Heart left ventricle (tissue), 13 donors: Measurements from ENCODE around the gene SERPINC1.
"Not testable (repeated sequence)": the region's sequence is repeated elsewhere in the genome, so short reads cannot be mapped to it uniquely, and the experiment has no call there.

Source experiments
- CTCF ChIP-seq, 12 donors: fragments of 200-600 bp; sonication (generic) in 4 of 12; IDR thresholded peaks; one replicate each; pipeline versions ENCODE4 v1.5.0 to v1.8.0; 2018 to 2022; ENCODE audit warnings: antibody characterized with exemption in 12 of 12, mild to moderate bottlenecking in 5 of 12
- POLR2A ChIP-seq, 2 donors: fragments of 450-650 bp; IDR thresholded peaks; one replicate each; pipeline ENCODE4 v1.6.1; 2017; ENCODE audit warnings: antibody characterized with exemption in 2 of 2, mild to moderate bottlenecking in 2 of 2, moderate library complexity in 2 of 2
- donor health status: ischemic (EF 13 %, LVEDD 7.1; RV severe dilation, severe dysfunction).
- donor health status: DM: no; HTN: yes; CAD: no.
- donor health status: DM: no; HTN: no; CAD: no.
- donor health status: ischemic (EF 25% LVEDD 6.9; RV normal size, moderate dysfunction).
- donor health status: ischemic (EF 25% LVEDD 5.7; RV mildly dilated, moderate dysfunction).
- donor health status: ischemic (EF 35%, LVEDD 5.7; RV mildly dilated, moderate dysfunction).
- donor health status: nonischemic (EF 11% LVEDD 7.7; RV severe dilation, severe dysfunction).
- donor health status: DM: yes; HTN: yes; CAD: no.
- donor health status: PGD.
- donor health status: ischemic (EF 29% LVEDD 5.4; RV normal size, mild dysfunction).
- donor health status: nonischemic (EF 23%, LVEDD 6.1; RV moderate dilation, normal function).

DNA sequence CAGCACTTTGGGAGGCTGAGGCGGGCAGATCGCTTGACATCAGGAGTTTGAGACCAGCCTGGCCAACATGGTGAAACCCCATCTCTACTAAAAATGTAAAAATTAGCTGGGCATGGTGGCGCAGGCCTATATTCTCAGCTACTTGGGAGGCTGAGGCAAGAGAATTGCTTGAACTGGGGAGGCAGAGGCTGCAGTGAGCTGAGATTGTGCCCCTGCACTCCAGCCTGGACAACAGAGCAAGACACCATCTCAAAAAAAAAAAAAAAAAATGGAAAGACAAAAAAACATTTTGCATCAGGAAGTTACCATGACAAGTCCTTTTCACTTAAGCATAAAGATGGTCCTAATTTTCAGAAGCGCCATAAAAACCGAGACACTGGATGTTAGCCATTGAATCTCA, 13.4 kb upstream of the SERPINC1 start:
- TF ChIP-seq CTCF, POLR2A (IDR thresholded peaks at IDR 0.05): not testable (repeated sequence)
